Activated gamma-delta T cell (primary cell): ENCODE data around the gene DCUN1D1.
"Not testable (repeated sequence)": the region's sequence is repeated elsewhere in the genome, so short reads cannot be mapped to it uniquely, and the experiment has no call there.

ENCODE experiments used
- DNase-seq: peaks from one replicate; lab custom pipeline; 2025; lab: John Stamatoyannopoulos, UW
- total RNA-seq, 2 donors: gene quantifications; one replicate each; lab custom pipeline; 2026; lab: John Stamatoyannopoulos, UW

Gene DCUN1D1
- 55.1 to 56.3 reads per million in 2 donors for total RNA-seq

DNA sequence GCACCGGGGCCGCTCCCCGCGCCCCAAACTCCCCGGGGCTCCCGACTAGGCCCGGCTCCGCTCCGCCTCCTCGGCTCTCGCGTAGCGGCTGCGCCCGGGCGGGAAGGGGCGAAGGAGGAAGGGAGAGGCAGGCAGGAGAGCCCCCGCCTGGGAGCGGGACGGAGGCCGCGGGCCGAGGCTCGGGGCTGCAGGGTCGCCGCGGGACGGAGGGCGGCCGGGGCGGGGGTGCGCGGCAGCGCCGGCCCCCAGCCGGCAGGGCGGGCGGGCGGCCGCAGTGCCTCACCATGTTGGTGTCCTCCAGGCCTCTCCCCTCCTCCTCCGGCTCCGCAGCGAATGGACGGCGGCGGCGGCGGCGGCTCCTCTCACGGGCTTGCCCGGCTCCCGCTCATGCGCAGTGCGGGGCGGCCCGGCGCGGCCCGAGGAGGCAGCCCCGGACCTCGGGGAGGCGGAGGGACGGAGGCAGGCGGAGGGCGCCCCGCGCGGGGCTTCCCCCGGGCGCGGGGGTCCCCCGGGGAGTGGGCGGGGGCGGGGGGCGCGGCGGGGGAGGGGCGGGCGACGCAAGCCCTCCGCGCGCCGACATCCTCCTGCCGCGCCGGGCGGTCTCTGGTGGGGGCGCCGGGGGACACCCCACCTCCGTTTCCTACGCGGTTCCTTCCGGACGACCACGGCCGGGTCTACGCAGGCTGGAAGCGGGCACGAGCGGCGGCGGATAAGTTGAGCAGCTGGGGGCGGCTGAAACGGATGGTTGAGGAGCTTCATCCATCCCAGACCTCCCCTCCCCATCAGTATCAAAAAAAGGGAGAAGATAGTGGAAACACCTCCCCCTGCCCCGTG, at the start of gene DCUN1D1:
DCUN1D1 (minus strand) TSS at position 335 of the 834 bp plus-strand sequence; CDS start at position 286, 49 bp downstream.
- DNase-seq = peak; percentile 91

DNA sequence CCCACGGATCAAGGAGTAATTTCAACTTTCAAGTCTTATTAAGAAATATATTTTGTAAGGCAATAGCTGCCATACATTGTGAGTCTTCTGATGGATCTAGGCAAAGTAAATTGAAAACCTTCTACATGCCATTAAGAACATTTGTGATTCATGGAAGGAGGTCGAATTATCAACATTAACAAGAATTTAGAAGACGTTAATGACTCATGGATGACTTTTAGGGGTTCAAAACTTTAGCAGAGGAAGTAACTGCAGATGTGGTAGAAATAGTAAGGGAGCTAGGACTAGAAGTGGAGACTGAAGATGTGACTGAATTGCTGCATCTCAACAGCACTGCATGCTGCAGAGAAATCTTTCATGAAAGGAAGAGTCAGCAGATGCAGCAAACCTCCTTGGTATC, 48.1 kb upstream of the DCUN1D1 start:
- no peak for DNase-seq

DNA sequence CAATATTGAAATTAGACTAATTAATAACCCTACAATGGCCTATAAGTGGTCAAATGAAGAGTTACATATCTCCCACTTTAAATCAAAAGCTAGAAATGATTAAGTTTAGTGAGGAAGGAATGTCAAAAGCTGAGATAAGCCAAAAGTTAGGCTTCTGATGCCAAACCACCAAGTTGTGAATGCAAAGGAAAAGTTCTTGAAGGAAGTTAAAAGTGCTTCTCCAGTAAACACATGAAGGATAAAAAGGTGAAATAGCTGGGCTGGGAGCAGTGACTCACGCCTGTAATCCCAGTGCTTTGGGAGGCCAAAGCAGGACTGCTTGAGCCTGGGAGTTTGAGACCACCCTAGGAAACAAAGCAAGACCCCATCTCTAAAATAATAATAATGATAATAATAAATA, 46.9 kb upstream of the DCUN1D1 start:
- DNase-seq = no peak

DNA sequence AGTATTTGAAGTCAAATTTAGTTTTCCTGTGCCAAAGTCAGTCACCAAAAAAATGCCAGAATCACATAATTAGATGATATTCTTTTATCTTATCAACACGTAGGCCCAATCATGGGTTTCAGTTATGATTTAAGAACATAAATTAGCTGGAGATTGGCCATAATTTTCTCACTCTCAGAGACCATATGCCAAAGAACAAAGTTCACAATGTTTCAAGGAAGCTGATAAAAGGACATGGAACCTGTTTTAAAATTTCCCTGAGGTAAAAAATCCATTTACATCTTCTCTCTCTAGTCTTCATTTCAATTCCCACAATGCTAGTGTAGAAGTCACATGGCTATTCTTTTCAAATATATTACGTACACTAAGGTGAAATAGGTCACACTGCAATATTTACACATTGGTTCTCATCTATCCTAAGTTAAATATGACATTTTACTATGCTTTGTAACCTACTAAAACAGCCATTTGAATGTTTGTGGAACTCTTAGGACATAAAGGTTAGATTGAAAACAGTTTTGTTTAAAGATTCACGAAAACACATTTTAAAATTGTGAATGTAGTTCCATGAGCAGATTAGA, 42.7 kb upstream of the DCUN1D1 start:
- DNase-seq = no peak

DNA sequence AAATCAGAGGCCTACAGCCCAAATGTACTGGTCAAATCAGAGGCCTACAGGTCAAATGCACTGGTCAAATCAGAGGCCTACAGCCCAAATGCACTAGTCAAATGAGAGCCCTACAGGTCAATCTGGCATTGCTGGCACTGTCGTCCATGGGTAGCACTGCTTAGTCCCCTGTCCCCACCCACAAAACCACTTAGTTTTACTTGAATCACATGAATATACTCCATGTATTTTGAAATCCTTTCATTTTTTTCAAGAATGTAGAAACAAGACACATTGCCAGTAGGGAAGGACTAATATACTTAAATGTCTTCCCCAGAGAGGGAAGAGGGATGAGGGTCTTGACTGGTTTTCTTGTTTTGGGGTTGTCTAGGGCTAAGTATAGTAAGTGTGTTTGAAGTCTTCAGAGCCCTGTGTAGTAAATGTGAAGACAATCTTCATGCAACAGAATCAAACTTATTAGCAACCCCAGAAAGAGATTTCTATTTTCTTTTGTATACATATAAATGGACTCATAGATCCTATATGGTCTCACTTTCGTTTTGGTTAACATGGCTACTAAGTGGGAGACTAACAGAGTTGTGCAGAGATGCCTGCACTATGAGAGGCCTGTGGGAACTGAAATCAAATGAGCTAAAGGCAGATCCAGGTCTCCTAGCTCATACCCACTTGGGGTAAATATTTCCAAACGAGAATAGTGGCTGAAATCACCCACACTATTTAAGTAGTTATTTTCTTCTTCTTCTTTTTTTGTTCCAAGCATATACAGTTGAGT, 38.3 kb upstream of the DCUN1D1 start:
- DNase-seq = no peak

DNA sequence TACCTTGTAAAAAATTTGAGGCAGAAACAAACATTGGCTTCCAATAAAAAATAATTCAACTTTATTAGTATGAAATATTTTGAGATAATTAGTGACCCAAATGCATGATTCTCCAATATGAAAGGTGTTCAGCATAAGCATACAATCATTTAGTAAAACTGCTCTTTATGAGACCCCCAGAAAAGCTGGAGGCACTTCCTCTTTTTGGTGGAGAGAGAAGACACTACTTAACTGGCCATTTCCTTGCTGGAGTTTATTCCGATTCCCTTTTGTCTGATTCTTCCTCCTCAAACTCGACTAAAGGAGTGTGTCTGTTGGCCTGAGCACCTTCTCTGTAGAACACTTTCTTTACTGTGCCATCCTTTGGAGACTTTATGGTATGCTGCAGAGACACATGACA, 34.8 kb upstream of the DCUN1D1 start:
- DNase-seq = no peak

DNA sequence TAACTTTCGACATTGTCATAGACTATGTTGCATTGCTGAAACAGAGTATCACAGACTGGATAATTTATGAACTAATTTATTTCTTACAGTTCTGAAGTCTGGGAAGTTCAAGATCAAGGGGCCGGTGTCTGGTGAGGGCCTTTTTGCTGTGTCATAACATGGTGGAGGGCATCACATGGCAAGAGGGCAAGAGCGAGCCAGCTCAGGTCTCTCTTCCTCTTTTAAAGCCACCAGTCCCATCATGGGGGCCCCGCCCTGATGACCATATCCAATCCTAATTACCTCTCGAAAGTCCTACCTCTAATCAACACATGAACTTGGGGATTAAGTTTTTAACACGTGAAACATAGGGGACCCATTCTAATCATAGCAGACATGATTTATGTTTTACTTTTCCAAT, 33.5 kb upstream of the DCUN1D1 start:
- no peak for DNase-seq

DNA sequence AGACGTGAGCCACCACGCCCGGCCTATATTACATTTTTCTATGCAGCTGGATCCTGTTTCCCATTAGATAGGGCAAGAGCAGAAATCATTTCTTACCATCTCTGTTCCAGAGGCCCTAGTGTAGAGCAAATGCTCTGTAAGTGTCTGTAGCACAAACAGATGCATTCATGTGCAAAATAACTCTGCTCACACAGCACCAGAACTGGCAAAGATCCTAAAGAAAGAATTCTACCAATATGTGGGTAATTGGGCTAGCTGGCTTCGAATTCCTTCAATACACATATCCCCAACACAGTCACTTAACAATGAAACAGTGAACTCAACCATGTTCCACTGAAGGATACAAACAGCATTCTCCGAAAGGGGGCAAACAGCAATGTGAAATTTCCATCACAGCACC, 32.7 kb upstream of the DCUN1D1 start:
- DNase-seq = no peak

DNA sequence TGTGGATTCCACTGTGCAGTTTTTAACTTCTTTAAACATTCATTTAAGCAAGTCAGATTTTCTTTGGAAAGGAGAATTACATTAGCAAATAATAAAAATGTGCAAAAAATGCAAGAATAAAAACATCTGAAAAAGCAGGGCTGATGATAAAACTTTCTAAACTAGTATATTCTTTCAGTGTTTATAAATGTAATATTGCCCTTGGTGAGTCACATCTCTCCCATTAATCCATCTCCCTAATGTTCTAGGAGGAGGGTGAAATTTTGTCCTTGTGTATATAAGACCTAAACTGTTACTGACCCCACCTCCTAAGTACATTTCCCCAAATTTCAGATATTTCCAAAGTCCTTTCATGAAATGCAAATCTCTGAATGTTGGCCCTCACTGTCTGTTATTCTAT, 28.5 kb upstream of the DCUN1D1 start:
- no peak for DNase-seq

DNA sequence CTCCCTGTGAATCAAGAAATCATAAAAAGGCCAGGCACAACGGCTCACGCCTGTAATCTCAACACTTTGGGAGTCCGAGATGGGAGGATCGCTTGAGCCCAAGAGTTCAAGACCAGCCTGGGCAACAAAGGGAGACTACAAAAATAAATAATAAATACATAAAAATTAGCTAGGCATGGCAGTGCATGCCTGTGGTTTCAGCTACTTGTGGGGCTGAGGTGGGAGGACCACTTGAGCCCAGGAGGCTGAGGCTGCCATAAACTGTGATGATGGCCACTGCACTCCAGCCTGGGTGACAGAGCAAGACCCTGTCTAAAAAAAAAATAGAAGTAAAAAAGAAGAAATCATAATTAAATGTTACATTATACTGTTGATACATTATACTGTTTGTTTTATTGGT, 28.0 kb upstream of the DCUN1D1 start:
- no peak for DNase-seq

DNA sequence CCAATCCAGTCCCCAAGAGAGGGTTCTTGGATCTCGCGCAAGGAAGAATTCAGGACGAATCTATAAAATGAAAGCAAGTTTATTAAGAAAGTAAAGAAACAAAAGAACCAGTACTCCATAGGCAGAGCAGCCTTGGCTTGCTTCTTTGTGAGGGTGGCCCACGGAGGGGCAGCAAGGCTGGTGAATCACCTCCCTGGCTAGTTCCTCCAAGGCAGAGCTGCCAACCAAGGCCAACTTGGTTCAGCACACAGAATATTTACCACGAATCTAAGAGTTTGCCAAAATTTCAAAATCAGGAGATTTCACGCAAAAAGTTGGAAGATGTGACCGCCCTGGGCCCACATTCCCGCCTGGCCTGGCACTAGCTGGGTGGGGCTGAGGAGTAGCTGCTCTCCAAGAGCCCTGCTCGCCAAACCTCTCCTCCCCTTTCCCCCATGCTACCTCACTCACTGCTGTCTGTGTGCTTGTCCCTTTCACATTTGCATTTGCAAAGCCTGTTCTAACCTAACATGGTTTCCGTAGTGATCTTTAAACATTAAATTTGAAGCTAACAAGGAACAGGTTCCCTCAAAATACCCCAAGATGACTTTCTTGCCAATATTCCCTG, 26.2 kb upstream of the DCUN1D1 start:
- no peak for DNase-seq

DNA sequence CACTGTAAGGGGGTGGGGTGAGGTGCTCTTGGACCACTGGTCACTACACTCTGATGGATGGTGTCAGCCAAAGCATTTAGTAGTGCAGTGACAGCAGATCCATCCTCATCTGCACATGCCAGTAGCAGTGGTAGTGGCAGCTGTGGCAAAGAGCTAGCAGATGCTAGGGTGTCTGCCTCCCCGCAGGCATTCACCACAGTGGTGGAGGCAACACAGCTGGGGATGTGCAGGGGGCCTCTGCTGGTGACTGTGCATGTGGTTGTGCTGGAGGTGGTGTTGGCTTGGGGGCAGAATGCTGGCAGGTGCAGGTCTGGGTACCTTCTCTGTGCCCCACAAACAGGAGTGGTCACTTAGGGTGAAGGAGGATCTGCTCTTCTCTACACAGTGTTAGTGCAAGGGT, 19.4 kb upstream of the DCUN1D1 start:
- DNase-seq = no peak

DNA sequence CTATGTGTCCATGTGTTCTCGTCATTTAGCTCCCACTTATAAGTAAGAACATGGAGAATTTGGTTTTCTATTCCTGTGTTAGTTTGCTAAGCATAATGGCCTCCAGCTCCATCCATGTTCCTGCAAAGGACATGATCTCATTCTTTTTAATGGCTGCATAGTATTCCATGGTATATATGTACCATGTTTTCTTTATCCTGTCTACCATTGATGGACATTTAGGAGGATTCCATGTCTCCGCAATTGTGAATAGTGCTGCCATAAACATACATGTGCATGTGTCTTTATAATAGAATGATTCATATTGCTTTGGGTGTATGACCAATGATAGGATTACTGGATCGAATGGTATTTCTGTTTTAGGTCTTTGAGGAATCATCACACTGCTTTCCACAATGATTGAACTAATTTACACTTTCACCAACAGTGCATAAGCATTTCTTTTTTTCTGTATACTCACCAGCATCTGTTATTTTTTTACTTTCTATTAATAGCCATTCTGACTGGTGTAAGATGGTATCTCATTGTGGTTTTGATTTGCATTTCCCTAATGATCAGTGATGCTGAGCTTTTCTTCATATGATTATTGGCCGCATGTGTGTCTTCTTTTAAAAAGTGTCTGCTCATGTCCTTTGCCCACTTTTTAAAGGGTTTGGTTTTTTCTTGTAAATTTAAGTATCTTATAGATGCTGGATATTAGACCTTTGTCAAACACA, 13.3 kb upstream of the DCUN1D1 start:
- DNase-seq = not testable (repeated sequence)

DNA sequence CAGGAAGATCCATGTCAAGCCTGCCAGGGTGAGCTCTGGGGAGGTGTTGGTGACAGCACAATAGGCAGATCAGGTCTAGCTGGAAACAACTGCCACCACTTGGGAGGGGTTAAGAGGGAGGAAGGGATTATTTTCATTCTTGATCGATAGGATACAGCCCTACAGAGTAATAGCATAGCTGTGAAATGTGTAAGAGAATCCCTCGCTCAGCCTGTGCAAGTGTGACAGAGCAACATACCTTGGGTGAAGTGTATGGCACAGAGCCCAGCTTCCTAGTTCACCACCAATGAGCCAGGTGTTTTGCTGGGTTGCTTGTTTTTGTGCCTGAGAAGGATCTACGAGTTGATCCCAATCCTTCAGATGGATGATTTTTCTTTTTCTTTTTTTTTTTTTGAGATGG, 9.2 kb upstream of the DCUN1D1 start:
- no peak for DNase-seq

DNA sequence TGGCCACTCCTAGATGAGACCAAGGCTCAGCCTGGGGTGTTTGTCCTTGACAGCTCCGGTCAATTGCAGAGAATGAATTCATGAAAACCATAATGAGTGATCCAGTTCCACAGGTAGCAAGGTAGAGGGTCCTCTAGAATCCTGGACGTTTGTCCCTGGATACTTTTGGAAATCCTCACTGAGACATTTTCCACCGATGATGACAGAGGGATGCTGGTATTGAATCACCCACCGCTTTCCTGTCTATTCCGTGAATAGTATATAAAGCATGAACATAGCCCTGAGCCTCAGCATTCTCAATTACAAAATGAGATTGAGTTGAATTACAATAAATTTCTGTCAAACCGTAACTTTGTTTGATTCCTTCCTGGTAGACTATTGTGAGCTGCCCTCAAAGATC, 5.7 kb upstream of the DCUN1D1 start:
- DNase-seq = no peak

DNA sequence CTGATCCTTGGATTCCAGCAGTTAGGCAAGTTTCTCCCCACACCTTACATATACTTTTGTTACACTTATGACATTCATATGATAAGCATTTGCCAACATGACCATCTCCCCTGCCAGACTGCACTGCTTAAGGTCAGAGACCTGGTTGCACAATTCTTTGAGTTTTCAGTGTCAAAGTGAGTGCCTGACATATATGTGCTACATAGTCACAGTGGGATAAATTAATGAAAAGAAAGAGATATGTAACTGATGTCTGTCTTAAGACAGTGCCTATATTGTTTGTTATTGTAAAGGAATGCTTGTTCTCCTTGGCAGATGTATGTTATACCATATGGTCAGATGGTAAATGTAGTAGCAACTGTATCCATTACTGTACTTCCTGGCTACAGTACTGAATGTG, 3.5 kb upstream of the DCUN1D1 start:
- DNase-seq = no peak

DNA sequence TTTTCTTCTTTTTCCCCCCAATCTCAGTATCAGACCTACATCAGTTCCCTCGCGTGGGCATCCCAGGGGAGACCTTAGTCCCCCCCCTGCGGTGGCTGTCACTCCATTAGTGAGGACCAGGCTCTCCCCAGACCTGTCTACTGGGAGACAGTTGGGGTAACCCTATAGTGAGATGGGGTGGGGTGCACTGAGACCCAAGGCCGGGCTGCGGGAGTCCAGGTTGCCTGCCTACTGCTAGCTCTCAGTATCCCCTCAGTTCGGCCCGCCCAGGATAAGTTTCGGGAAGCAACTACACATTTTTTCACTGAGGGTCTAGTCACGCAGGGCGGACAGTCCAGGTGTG, 671 bp upstream of the DCUN1D1 start:
- no peak for DNase-seq

DNA sequence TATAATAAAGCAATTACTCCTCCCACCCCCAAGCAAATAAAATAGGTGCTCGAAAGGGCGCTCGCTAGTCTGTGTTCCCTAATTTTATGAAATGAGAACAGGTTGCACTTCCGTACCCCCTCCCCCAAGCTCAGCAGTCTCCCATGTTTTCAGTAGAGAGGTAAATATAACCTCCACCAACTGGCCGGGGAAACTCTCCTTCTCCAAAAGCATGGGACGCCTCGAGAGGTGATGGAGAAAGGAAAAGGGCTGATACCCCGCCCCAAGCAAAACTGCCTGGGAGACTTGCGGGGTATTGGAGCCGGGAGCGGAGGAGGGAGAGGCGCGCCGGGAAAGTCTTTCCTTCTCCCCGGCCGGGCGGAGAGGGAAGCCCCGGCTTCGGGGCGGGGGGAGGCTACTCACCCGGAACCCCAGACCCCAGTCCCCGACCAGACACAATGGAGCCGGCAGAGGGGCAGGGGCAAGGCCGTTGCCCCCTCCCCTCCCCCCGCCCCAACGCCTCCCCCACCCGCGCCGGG, 605 bp downstream of the DCUN1D1 start:
- DNase-seq = no peak

DNA sequence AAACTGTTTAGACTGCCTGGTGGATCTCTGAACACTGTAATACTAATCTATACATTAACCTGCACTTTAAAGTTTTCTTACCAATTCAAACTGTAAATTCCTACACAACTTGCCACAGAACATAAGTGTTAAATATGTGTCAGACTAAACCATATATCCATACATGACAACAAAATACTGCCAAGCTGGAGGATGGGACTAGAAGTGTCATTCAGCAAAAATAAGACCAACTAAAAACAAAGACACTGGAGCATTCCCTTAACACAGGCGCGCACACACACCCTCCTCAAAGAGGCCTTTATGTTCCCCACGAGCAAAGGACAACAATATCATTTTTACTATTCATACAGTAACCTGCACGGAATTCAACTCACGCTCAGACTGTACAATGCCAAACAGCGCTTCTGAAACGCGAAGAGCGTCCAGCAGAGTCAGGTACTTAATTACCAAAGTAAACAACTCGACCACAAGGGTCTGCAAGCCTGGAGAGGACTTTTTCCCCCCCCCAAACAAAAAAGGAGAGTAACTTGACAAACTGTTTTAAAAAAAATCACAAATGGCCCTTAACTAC, 1.1 kb downstream of the DCUN1D1 start:
- no peak for DNase-seq

DNA sequence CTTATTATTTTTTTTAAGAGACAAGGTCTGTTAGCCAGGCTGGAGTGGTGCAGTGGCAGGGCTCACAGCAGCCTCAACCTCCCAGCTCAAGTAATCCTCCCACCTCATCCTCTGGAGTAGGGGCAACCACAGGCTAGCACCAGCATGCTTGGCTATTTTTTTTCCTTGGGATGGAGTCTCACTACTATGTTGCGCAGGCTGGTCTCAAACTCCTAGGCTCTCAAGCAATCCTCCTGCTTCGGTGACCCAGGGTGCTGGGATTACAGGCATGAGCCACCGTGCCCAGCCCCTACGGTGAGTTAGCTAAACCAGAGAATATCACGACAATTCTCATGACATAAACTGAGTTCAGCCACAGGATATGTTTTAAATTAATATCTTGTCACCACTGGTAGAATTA, 2.0 kb downstream of the DCUN1D1 start:
- DNase-seq = no peak

DNA sequence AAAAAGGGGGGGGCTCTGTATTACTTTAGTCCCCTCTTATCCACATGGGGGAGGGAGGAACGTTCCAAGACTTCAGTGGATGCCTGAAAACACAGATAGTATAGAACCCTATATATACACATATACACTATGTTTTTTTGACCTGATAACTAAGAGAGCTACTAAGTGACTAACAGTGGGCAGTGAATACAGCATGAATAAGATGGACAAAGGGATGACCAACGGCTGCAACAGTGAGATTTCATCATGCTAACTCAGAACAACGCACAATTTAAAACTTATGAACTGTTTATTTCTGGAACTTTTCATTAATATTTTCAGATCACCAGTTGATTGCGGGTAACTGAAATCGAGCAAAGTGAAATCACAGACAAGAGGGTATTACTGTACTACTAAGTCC, 7.3 kb downstream of the DCUN1D1 start:
- DNase-seq = no peak
